Mononuclear cell (primary cell): ENCODE measurements around the gene GAN. TPM values are rescaled to one million over a fixed set of nuclear protein-coding genes. Genes with fewer than 3 reads are reported as not detected.
"Not testable (repeated sequence)": the region's sequence is repeated elsewhere in the genome, so short reads cannot be mapped to it uniquely, and the experiment has no call there.

Source experiments
- H3K27me3 ChIP-seq: 2 replicates; pipeline ENCODE4 v1.6.0; 2011; ENCODE audit warnings: low read length, control low read depth; ENCODE audit not compliant: insufficient read depth
- H3K4me1 ChIP-seq: 2 replicates; pipeline ENCODE4 v1.5.1; 2011; ENCODE audit warnings: mild to moderate bottlenecking, low read length, control low read depth; ENCODE audit not compliant: insufficient read depth
- H3K4me3 ChIP-seq: 2 replicates; pipeline ENCODE4 v1.5.1; 2011; ENCODE audit warnings: mild to moderate bottlenecking, low read length, moderate library complexity
- H3K9me3 ChIP-seq: 2 replicates; pipeline ENCODE4 v1.5.1; 2011; ENCODE audit warnings: low read depth, mild to moderate bottlenecking, control low read depth, low read length
- total RNA-seq: library from RNA; depleted of rRNA; stranded (reverse); fragments of >200 nt; gene quantifications from one replicate; pipeline ENCODE4 v1.2.3, GENCODE V29; 2012

GAN gene
- total RNA-seq, 1 donor: 4.8 TPM

- no peaks in the 10 kb centered on the region for H3K27me3 ChIP-seq
- H3K4me3 ChIP-seq: no peak overlapping the region
- H3K4me1 ChIP-seq: no peaks in the 10 kb centered on the region
- no peaks in the 10 kb centered on the region for H3K9me3 ChIP-seq
Observed at GRCh38 chr16:81415751-81416150, 101.0 kb downstream of the GAN start.

- no peak overlapping the region for H3K4me3 ChIP-seq
- no peaks in the 10 kb centered on the region for H3K4me1 ChIP-seq
- H3K9me3 ChIP-seq: no peaks in the 10 kb centered on the region
- H3K27me3 ChIP-seq: no peaks in the 10 kb centered on the region
Observed at GRCh38 chr16:81416749-81417148, 102.0 kb downstream of the GAN start.

GRCh38 chr16:81417210-81417609, 102.4 kb downstream of the GAN start:
- H3K27me3 ChIP-seq: no peaks in the 10 kb centered on the region
- H3K4me3 ChIP-seq: no peak overlapping the region
- H3K9me3 ChIP-seq: no peaks in the 10 kb centered on the region
- H3K4me1 ChIP-seq: no peaks in the 10 kb centered on the region

- no peaks in the 10 kb centered on the region for H3K27me3 ChIP-seq
- H3K4me3 ChIP-seq: no peak overlapping the region
- peaks cover 5% of the 10 kb centered on the region for H3K4me1 ChIP-seq
- H3K9me3 ChIP-seq: no peaks in the 10 kb centered on the region
Observed at GRCh38 chr16:81419806-81420205, 105.0 kb downstream of the GAN start.

- H3K9me3 ChIP-seq: no peaks in the 10 kb centered on the region
- H3K4me3 ChIP-seq: no peak overlapping the region
- H3K4me1 ChIP-seq: peaks cover 13% of the 10 kb centered on the region
- no peaks in the 10 kb centered on the region for H3K27me3 ChIP-seq
Observed at GRCh38 chr16:81421126-81421525, 106.4 kb downstream of the GAN start.

GRCh38 chr16:81421536-81421935, 106.8 kb downstream of the GAN start:
- Histone ChIP-seq H3K9me3 (no peaks in the 10 kb centered on the region), H3K4me1 (peaks cover 13% of the 10 kb centered on the region), H3K27me3 (no peaks in the 10 kb centered on the region), H3K4me3 (no peak overlapping the region)

- H3K4me3 ChIP-seq, H3K9me3 ChIP-seq, H3K27me3 ChIP-seq: not testable (repeated sequence)
- peaks cover 13% of the 10 kb centered on the region for H3K4me1 ChIP-seq
Observed at GRCh38 chr16:81422153-81422552, 107.4 kb downstream of the GAN start.

GRCh38 chr16:81424771-81425170, 110.0 kb downstream of the GAN start:
- no peaks in the 10 kb centered on the region for H3K27me3 ChIP-seq
- no peak overlapping the region for H3K4me3 ChIP-seq
- H3K4me1 ChIP-seq: peaks cover 17% of the 10 kb centered on the region
- no peaks in the 10 kb centered on the region for H3K9me3 ChIP-seq

GRCh38 chr16:81427219-81427618, 112.5 kb downstream of the GAN start:
- H3K27me3 ChIP-seq: no peaks in the 10 kb centered on the region
- no peak overlapping the region for H3K4me3 ChIP-seq
- H3K4me1 ChIP-seq: peaks cover 30% of the 10 kb centered on the region
- no peaks in the 10 kb centered on the region for H3K9me3 ChIP-seq

- peaks cover 41% of the 10 kb centered on the region for H3K4me1 ChIP-seq
- H3K9me3 ChIP-seq: no peaks in the 10 kb centered on the region
- H3K27me3 ChIP-seq: no peaks in the 10 kb centered on the region
- no peak overlapping the region for H3K4me3 ChIP-seq
Observed at GRCh38 chr16:81429045-81429521, 114.3 kb downstream of the GAN start.

GRCh38 chr16:81431554-81432353, 117.0 kb downstream of the GAN start:
- peaks cover 28% of the 10 kb centered on the region for H3K4me1 ChIP-seq
- H3K27me3 ChIP-seq: no peaks in the 10 kb centered on the region
- H3K4me3 ChIP-seq: no peak overlapping the region
- no peaks in the 10 kb centered on the region for H3K9me3 ChIP-seq

GRCh38 chr16:81432937-81433557, 118.3 kb downstream of the GAN start:
- Histone ChIP-seq H3K4me3 (no peak overlapping the region), H3K4me1 (peaks cover 34% of the 10 kb centered on the region), H3K27me3 (no peaks in the 10 kb centered on the region), H3K9me3 (no peaks in the 10 kb centered on the region)

GRCh38 chr16:81435103-81435502, 120.3 kb downstream of the GAN start:
- H3K9me3 ChIP-seq: no peaks in the 10 kb centered on the region
- no peaks in the 10 kb centered on the region for H3K27me3 ChIP-seq
- H3K4me3 ChIP-seq: no peak overlapping the region
- peaks cover 35% of the 10 kb centered on the region for H3K4me1 ChIP-seq

GRCh38 chr16:81435567-81435966, 120.8 kb downstream of the GAN start:
- H3K4me1 ChIP-seq: peaks cover 35% of the 10 kb centered on the region
- H3K27me3 ChIP-seq: no peaks in the 10 kb centered on the region
- no peak overlapping the region for H3K4me3 ChIP-seq
- H3K9me3 ChIP-seq: no peaks in the 10 kb centered on the region

- Histone ChIP-seq H3K4me1 (peaks cover 30% of the 10 kb centered on the region), H3K27me3 (no peaks in the 10 kb centered on the region), H3K9me3 (no peaks in the 10 kb centered on the region), H3K4me3 (no peak overlapping the region)
Observed at GRCh38 chr16:81436386-81436785, 121.6 kb downstream of the GAN start.

GRCh38 chr16:81437865-81438264, 123.1 kb downstream of the GAN start:
- Histone ChIP-seq H3K4me1 (peaks cover 23% of the 10 kb centered on the region), H3K27me3 (no peaks in the 10 kb centered on the region), H3K9me3 (no peaks in the 10 kb centered on the region), H3K4me3 (no peak overlapping the region)
